Measurements from ENCODE around the gene RUFY3. TPM values are rescaled to one million over a fixed set of nuclear protein-coding genes. Genes with fewer than 3 reads are reported as not detected.
A peak's percentile ranks its signal among the peaks of the same experiment; 100 is the strongest.

The RUFY3 gene
- total and polyA plus RNA-seq, 2 of the 4 experiments (the other 2 are of a cell fraction): 19.6 to 28.9 TPM

DNA sequence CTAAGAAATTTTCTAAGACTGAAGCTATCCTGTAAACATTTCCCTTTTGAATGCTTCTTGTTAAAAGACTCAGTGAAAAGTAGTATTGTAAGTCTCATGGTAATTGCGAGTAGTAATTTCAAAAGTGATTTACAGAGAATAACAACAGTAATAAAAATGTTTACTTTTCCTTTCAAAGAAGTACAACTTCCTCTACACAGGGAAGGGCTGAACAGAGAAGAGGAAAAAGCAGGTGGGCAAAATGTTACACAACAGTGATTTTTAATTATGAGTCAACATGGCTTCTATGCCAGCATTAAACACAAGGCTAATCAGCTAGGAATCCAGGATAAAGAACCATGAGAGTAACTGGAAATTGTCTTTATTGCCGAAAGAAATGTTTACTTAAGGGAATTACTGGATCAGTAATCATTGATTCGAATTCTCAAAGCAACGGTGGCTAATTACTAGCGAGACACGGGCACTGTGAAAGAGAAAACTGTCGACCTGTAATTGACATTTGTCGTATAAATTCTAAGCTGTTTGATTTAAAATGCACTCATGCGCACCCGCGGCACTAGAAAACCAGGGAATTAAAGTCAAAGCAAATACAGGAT lies 18.0 kb upstream of the RUFY3 start:
- H3K79me1 ChIP-seq (ENCODE audit: low read depth in 1 of 2, low read length in 2 of 2): peaks cover 10 to 31% of the 10 kb centered on the region in 2 experiments
- H3K9ac ChIP-seq (ENCODE audit: low read depth, low read length): peak overlapping the region; percentile 79
- peak overlapping the region; percentile 97 for H2AFZ ChIP-seq (replicated peaks; ENCODE audit: low read length, poor library complexity)
- peak overlapping the region; percentile 67 for H3K4me3 ChIP-seq (ENCODE audit: insufficient read depth, low read depth, low read length)
- peak overlapping the region; percentile 96 for H3K56ac ChIP-seq (ENCODE audit: extremely low read depth, insufficient read depth, low read length)
- peaks cover 4% of the 10 kb centered on the region; the same call in 1 of the 2 replicates for H3K4me1 ChIP-seq (ENCODE audit: control insufficient read depth, insufficient read depth, low read length)
- intact Hi-C loops (cut with micrococcal nuclease) (no loop called here), dilution Hi-C loops (cut with HindIII; ENCODE audit: low sequenced_read_pairs, unreplicated experiment) (no loop called here), in situ Hi-C loops (cut with MboI; ENCODE audit: low sequenced_read_pairs) (no loop called here)
- peak overlapping the region; percentile 71; the same call in 1 of the 2 replicates for H2BK20ac ChIP-seq (ENCODE audit: low read depth, low read length)
- POLR2A ChIA-PET (ENCODE audit: unreplicated experiment): interaction anchor here (1.0 kb wide), 1 partner anchor 14 kb away, joined by 4 read pairs; no protein-coding TSS in a partner anchor
- peak overlapping the region; percentile 98 for H3K23ac ChIP-seq (ENCODE audit: low read depth, low read length)
- H3K14ac ChIP-seq (replicated peaks; ENCODE audit: low read depth, low read length): peak overlapping the region; percentile 91
- no peaks in the 10 kb centered on the region for H3K27me3 ChIP-seq (ENCODE audit: control insufficient read depth, insufficient read depth, low read length)
- H2AK5ac ChIP-seq (ENCODE audit: low read depth, low read length): peak overlapping the region; percentile 84; the same call in 1 of the 2 replicates
- peak overlapping the region; percentile 95 for H3K4me2 ChIP-seq (ENCODE audit: low read depth, low read length)
- peak overlapping the region; percentile 90 for H3K4ac ChIP-seq (ENCODE audit: low read depth, low read length)
- H4K5ac ChIP-seq (ENCODE audit: low read depth, low read length): peak overlapping the region; percentile 89
- peak overlapping the region; percentile 81 for H4K91ac ChIP-seq (ENCODE audit: insufficient read depth, low read depth, low read length)
- peak overlapping the region; percentile 98 for H2AK9ac ChIP-seq (replicated peaks; ENCODE audit: low read depth, low read length, poor library complexity)
- H4K20me1 ChIP-seq (ENCODE audit: insufficient read depth, low read length): no peaks in the 10 kb centered on the region
- ATAC-seq (ENCODE audit: low read depth) (no peak), DNase-seq (peak; percentile 83)
- peak overlapping the region; percentile 90 for H3K18ac ChIP-seq (ENCODE audit: low read depth, low read length)
- H3K36me3 ChIP-seq (ENCODE audit: control insufficient read depth, insufficient read depth, low read length): no peaks in the 10 kb centered on the region
- no TSS peak for BruUV-seq (replicated peaks)
- H2BK15ac ChIP-seq (ENCODE audit: low read depth, low read length): peak overlapping the region; percentile 77; the same call in 2 of the 3 replicates
- CTCF ChIA-PET: interaction anchor here (1.0 to 1.4 kb wide), 3 partner anchors 14 to 52 kb away, joined by 4 to 6 read pairs (median 6); no protein-coding TSS in a partner anchor
- peak overlapping the region; percentile 89 for H2BK120ac ChIP-seq (ENCODE audit: low read depth, low read length)
- H3K27ac ChIP-seq (ENCODE audit: insufficient read depth, low read length): peak overlapping the region; percentile 93
- H3K9me1 ChIP-seq (ENCODE audit: insufficient read depth, low read length): no peaks in the 10 kb centered on the region
- peak overlapping the region; percentile 97 for H2BK5ac ChIP-seq (ENCODE audit: low read depth, low read length, poor library complexity, severe bottlenecking)
- no peaks in the 10 kb centered on the region for H3K9me3 ChIP-seq (ENCODE audit: control insufficient read depth, insufficient read depth, low read length)
- 0% methylated on average over 5 of the region's 11 CpGs; no CpG with 5 or more reads in 1 of the 2 experiments for WGBS, 2 experiments (ENCODE audit: extremely low coverage in 2 of 2, insufficient read length in 1 of 2)
- H4K8ac ChIP-seq (ENCODE audit: low read depth in 2 of 2, low read length in 2 of 2): peak overlapping the region; percentile 66 to 86
- TF ChIP-seq CEBPB (IDR thresholded peaks at IDR 0.05; ENCODE audit: low read depth, low read length): peak; percentile 94
- peak; percentile 63 for TF ChIP-seq FOS (IDR thresholded peaks at IDR 0.05; ENCODE audit: low read depth, low read length)
- no peak for TF ChIP-seq RAD21 (IDR thresholded peaks at IDR 0.05; ENCODE audit: low read length)
- TF ChIP-seq RFX5 (IDR thresholded peaks at IDR 0.05; ENCODE audit: low read depth, low read length): 0 out of 2 replicates have a peak, but pooled peaks have one; percentile 9
- TF ChIP-seq, protein P1, sequence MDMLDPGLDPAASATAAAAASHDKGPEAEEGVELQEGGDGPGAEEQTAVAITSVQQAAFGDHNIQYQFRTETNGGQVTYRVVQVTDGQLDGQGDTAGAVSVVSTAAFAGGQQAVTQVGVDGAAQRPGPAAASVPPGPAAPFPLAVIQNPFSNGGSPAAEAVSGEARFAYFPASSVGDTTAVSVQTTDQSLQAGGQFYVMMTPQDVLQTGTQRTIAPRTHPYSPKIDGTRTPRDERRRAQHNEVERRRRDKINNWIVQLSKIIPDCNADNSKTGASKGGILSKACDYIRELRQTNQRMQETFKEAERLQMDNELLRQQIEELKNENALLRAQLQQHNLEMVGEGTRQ (IDR thresholded peaks at IDR 0.05; ENCODE audit: low read depth, low read length): no peak
- TF ChIP-seq CHD1 (IDR thresholded peaks at IDR 0.05; ENCODE audit: low read depth, low read length): no peak
- TF ChIP-seq POLR2A (IDR thresholded peaks at IDR 0.05; ENCODE audit: low read depth, low read length): no peak
- no peak for TF ChIP-seq MAZ (IDR thresholded peaks at IDR 0.05; ENCODE audit: borderline replicate concordance, low read depth, low read length)
- TF ChIP-seq, protein P2, sequence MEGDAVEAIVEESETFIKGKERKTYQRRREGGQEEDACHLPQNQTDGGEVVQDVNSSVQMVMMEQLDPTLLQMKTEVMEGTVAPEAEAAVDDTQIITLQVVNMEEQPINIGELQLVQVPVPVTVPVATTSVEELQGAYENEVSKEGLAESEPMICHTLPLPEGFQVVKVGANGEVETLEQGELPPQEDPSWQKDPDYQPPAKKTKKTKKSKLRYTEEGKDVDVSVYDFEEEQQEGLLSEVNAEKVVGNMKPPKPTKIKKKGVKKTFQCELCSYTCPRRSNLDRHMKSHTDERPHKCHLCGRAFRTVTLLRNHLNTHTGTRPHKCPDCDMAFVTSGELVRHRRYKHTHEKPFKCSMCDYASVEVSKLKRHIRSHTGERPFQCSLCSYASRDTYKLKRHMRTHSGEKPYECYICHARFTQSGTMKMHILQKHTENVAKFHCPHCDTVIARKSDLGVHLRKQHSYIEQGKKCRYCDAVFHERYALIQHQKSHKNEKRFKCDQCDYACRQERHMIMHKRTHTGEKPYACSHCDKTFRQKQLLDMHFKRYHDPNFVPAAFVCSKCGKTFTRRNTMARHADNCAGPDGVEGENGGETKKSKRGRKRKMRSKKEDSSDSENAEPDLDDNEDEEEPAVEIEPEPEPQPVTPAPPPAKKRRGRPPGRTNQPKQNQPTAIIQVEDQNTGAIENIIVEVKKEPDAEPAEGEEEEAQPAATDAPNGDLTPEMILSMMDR (conservative IDR thresholded peaks at IDR 0.05; ENCODE audit: low read depth, low read length): no peak
- TF ChIP-seq MAFK (IDR thresholded peaks at IDR 0.05; ENCODE audit: low read depth, low read length): no peak
- TF ChIP-seq NFE2L2 (IDR thresholded peaks at IDR 0.05; ENCODE audit: low read depth, low read length): no peak
- no peak for TF ChIP-seq ELK1 (IDR thresholded peaks at IDR 0.05; ENCODE audit: borderline replicate concordance, low read depth, low read length)
- TF ChIP-seq SMC3 (IDR thresholded peaks at IDR 0.05; ENCODE audit: low read depth, low read length): no peak
- TF ChIP-seq MXI1 (IDR thresholded peaks at IDR 0.05; ENCODE audit: borderline replicate concordance, low read depth, low read length): no peak
- TF ChIP-seq BHLHE40 (IDR thresholded peaks at IDR 0.05; ENCODE audit: low read depth, low read length): peak; percentile 8; the same call in 1 of the 2 replicates

Data from IMR-90 (cell line).